ENCODE measurements around the gene IL16.

DNA sequence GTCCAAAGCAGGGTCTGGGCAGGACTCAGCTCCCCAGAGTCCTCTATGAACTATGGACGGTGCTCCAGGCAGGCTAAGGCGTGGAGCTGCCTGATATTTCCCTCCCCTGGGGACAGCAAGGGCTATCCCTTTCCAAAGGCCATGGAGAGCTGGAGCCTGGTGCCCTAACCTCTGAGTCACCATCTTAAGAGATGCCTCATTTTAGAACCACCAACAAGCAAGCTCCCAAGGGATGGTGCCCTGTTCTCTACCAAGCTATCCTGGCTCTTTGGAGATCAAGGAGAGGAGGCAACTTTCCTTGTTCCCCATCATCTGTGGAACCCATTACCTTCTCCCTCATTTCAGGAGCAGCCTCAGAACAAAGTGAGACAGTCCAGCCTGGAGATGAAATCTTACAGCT, 111.6 kb downstream of the IL16 start:
- TF ChIP-seq, protein P1, sequence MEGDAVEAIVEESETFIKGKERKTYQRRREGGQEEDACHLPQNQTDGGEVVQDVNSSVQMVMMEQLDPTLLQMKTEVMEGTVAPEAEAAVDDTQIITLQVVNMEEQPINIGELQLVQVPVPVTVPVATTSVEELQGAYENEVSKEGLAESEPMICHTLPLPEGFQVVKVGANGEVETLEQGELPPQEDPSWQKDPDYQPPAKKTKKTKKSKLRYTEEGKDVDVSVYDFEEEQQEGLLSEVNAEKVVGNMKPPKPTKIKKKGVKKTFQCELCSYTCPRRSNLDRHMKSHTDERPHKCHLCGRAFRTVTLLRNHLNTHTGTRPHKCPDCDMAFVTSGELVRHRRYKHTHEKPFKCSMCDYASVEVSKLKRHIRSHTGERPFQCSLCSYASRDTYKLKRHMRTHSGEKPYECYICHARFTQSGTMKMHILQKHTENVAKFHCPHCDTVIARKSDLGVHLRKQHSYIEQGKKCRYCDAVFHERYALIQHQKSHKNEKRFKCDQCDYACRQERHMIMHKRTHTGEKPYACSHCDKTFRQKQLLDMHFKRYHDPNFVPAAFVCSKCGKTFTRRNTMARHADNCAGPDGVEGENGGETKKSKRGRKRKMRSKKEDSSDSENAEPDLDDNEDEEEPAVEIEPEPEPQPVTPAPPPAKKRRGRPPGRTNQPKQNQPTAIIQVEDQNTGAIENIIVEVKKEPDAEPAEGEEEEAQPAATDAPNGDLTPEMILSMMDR (conservative IDR thresholded peaks at IDR 0.05 in 1 of 2, IDR thresholded peaks at IDR 0.05 in 1 of 2; ENCODE audit: extremely low read depth in 1 of 2, insufficient read depth in 1 of 2, low read depth in 1 of 2, low read length in 2 of 2) = no peak
- no peak for TF ChIP-seq EZH2 (IDR thresholded peaks at IDR 0.05; ENCODE audit: borderline replicate concordance, low read length)

All from mammary epithelial cell (primary cell).